Subcutaneous adipose tissue (tissue), 4 donors: ENCODE data around the gene INHBA. TPM values are rescaled to one million over a fixed set of nuclear protein-coding genes. Genes with fewer than 3 reads are reported as not detected.

Experiments
- total RNA-seq, 4 donors: library from RNA; depleted of rRNA; stranded (reverse); fragments of >200 nt; gene quantifications; one replicate each; pipeline ENCODE4 v1.1.0, GENCODE V29; 2016
- TF ChIP-seq, protein P1 (sequence below): fragments of 450-650 bp; IDR thresholded peaks from one replicate; pipeline ENCODE4 v1.5.1; 2016; ENCODE audit warnings: low read depth, mild to moderate bottlenecking, control low read depth, antibody characterized with exemption, moderate library complexity

The INHBA gene
- total RNA-seq, 4 donors from 2014 or later: 0.17 to 0.98 (median 0.42) TPM

DNA sequence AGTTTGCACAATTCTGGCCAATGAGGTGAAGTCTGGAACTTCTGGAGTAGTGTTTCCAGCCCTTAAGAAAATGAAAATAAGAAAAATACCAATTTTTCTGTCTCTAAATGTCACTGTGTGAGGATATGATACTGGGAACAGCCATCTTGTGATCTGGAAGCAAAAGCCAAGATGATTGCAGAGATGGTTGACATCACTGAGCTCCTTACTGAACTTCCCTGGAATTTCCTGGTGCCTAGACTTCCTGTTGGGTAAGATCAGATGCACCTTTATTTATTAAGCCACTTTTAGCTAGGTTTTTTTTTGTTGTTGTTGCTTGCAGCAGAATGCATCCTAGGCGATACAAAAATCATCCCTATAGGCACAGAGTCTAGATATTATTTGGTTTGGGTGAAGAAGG is 27.3 kb upstream of the INHBA start:
- TF ChIP-seq, protein P1, sequence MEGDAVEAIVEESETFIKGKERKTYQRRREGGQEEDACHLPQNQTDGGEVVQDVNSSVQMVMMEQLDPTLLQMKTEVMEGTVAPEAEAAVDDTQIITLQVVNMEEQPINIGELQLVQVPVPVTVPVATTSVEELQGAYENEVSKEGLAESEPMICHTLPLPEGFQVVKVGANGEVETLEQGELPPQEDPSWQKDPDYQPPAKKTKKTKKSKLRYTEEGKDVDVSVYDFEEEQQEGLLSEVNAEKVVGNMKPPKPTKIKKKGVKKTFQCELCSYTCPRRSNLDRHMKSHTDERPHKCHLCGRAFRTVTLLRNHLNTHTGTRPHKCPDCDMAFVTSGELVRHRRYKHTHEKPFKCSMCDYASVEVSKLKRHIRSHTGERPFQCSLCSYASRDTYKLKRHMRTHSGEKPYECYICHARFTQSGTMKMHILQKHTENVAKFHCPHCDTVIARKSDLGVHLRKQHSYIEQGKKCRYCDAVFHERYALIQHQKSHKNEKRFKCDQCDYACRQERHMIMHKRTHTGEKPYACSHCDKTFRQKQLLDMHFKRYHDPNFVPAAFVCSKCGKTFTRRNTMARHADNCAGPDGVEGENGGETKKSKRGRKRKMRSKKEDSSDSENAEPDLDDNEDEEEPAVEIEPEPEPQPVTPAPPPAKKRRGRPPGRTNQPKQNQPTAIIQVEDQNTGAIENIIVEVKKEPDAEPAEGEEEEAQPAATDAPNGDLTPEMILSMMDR: no peak

- TF ChIP-seq, protein P1: no peak
These were observed 26.2 kb upstream of the INHBA start for GRCh38 chr7:41729059-41729458.

- TF ChIP-seq, protein P1: no peak
These were observed 22.1 kb upstream of the INHBA start for GRCh38 chr7:41725013-41725412.

DNA sequence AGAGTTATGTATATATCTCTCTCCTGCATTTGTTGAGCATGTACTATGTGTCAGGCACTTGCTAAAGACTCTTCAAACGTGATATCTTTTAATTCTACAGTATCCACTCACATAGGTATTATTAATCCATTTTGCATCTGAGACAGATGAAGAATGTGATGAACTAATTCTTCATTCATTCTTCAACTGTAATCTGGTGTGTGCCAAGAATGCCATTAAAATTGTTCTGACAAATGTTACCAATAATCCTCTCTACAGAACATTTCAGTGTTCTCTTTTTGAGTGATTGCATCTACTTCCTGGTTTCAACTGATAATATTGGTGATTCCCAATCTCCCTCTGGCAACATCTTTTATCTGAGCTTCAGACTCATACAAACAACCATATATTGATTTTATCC is 18.0 kb upstream of the INHBA start:
- TF ChIP-seq, protein P1: no peak

DNA sequence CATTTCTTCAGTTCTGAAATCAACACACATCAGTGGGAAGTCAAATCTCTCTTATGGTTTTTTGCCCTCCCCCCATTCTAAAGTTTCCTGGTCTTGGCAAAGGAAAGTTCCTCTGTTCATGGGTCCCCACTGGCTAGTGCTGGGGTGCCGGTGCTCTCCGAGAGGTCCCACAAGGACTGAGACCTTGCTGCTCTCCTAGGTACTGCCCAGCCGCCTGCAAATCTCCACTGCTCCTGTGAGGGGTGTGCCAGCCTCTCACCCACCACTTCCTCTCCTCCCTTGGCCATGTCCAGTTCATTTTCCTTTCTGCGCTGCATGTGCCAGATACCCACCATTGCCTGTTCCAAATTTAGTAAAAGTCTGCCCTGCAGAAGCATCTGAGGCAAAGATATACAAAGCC is 17.2 kb upstream of the INHBA start:
- TF ChIP-seq, protein P1: no peak

DNA sequence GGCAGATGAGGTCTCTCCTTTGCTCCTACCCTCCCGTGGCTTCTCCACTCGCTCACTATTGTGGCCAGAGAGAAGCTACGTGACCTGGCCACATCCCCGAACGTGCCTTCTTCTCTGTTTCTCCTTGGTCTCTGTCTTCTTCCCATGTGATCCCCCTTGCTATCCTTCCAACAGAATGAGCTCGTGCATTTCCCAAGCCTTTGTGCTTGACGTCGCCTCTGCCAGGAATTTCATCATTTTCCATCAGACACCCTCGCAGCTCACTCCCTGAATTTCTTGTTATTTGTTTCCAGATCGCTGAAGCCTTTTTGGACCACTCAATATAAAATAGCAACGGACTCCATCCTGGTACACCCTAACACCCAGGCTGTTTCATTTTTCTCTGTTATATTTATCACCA is 13.8 kb upstream of the INHBA start:
- TF ChIP-seq, protein P1: no peak

DNA sequence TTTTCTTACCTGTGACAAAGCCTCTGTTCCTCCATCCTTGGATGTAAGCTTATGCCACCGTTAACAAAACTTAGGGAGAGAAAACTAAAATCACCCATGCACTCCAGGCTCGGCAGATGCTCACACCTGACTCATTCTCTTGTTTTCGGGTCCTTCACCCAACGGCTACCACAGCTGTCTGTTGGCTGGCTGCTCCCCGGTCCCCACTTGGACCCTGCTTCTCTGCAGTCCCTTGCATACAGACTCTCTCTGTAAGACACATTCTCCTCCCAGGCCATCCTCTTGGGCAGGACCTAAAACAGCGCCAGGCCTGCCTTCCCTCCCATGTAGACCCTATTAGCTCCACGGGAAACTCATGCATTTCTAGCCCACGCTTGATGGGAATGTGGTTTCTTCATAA is 12.1 kb upstream of the INHBA start:
- TF ChIP-seq, protein P1: no peak
